Suprapubic skin (tissue), 4 donors: ENCODE data around the gene MCAT. TPM values are rescaled to one million over a fixed set of nuclear protein-coding genes. Genes with fewer than 3 reads are reported as not detected.

ENCODE experiments used
- DNase-seq, 2 donors: peaks; one replicate each; pipeline ENCODE4 v3.0.0-alpha.2; 2019; ENCODE audit warnings: low spot score in 2 of 2
- H3K27ac ChIP-seq: fragments of 200-600 bp; sonication (generic); one replicate; pipeline ENCODE4 v1.5.1; 2019
- H3K27me3 ChIP-seq: fragments of 200-600 bp; sonication (generic); one replicate; pipeline ENCODE4 v1.5.1; 2019
- H3K36me3 ChIP-seq: fragments of 200-600 bp; sonication (generic); one replicate; pipeline ENCODE4 v1.5.1; 2019
- H3K4me1 ChIP-seq: fragments of 200-600 bp; sonication (generic); one replicate; pipeline ENCODE4 v1.5.1; 2019
- H3K4me3 ChIP-seq: fragments of 200-600 bp; sonication (generic); one replicate; pipeline ENCODE4 v1.5.1; 2019; ENCODE audit warnings: mild to moderate bottlenecking
- H3K9me3 ChIP-seq: fragments of 200-600 bp; sonication (generic); one replicate; pipeline ENCODE4 v1.5.1; 2019
- CTCF ChIP-seq, 2 donors: fragments of 200-600 bp in 1 of 2; fragments of 450-650 bp in 1 of 2; sonication (generic) in 1 of 2; IDR thresholded peaks; one replicate each; pipeline ENCODE4 v1.5.1; 2016 to 2019; ENCODE audit warnings: antibody characterized with exemption in 2 of 2, mild to moderate bottlenecking in 1 of 2, moderate library complexity in 1 of 2
- EP300 ChIP-seq: sonication (generic); formaldehyde crosslinking; IDR thresholded peaks from one replicate; pipeline ENCODE4 v1.6.1; 2017; ENCODE audit warnings: antibody characterized with exemption
- POLR2A ChIP-seq, 2 donors: fragments of 450-650 bp; IDR thresholded peaks; one replicate each; pipeline ENCODE4 v1.6.1; 2017; ENCODE audit warnings: antibody characterized with exemption in 2 of 2, mild to moderate bottlenecking in 2 of 2, moderate library complexity in 2 of 2
- POLR2AphosphoS5 ChIP-seq, 3 donors: sonication (generic); formaldehyde crosslinking; IDR thresholded peaks; one replicate each; pipeline ENCODE4 v1.6.1; 2017; ENCODE audit warnings: antibody characterized with exemption in 3 of 3
- WGBS: methylation state at CpG from one replicate; pipeline ENCODE4 v1.1.5; 2018; 5-methylcytosine and 5-hydroxymethylcytosine counted together
- total RNA-seq, 4 donors: library from RNA; depleted of rRNA; stranded (reverse); fragments of >200 nt; gene quantifications; one replicate each; pipeline ENCODE4 v1.1.0, GENCODE V29; 2016

The MCAT gene
- total RNA-seq, 4 donors from 2014 or later, result 21.1 to 38.0 (median 25.2) TPM

DNA sequence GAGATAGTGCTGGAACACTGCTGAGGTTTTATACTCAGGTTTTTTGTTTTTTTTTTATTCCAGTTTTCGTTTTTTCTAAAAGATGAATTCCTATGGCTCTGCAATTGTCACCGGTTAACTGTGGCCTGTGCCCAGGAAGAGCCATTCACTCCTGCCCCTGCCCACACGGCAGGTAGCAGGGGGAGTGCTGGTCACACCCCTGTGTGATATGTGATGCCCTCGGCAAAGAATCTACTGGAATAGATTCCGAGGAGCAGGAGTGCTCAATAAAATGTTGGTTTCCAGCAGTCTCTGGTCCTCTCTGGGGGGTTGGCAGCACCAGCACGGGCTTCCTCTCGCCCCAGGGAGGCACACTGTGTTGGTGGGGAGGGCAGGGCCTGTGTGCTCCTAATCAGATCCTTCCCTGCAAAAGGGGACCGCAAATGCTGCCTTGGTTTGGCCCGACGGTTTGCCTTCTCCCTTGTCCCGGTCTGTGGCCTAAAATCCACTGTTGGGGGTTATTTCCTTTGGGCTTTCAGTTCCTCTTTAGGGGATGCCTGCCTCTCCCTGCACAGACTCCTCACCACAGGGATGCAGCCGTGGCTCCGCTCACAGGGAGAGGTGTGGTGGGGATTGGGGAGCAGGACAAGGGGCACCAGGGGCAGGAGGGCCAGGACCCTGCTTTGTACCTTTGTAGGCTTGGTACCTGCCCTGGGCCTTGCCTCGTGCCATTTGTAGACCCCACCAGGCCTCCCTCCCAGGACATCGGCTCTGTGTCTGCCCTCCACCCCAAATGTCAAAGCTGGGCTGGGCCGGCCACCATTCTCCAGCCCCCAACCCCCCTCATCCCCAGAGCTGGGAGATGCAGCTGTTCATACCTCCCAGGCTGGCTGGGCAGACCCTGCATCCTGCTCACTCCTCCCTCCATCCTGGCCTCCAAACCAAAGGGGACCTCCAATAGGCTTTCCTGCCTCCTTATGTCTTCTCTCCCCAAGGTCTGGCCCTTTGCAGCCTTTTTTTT is 13.5 kb downstream of the MCAT start:
- H3K27ac ChIP-seq, result no peak overlapping the region
- peaks cover 19% of the 10 kb centered on the region for H3K4me1 ChIP-seq
- no peaks in the 10 kb centered on the region for H3K27me3 ChIP-seq
- H3K36me3 ChIP-seq, result peaks cover 30% of the 10 kb centered on the region
- no peak for DNase-seq
- 61% methylated on average over 14 of the region's 16 CpGs for WGBS
- TF ChIP-seq POLR2A (IDR thresholded peaks at IDR 0.05), result no peak
- no peak for TF ChIP-seq POLR2AphosphoS5 (IDR thresholded peaks at IDR 0.05)
- TF ChIP-seq CTCF (IDR thresholded peaks at IDR 0.05), result no peak
- TF ChIP-seq EP300, result no peak
- no peaks in the 10 kb centered on the region for H3K9me3 ChIP-seq
- no peak overlapping the region for H3K4me3 ChIP-seq

- 43% methylated on average over 18 of the region's 20 CpGs for WGBS
- Histone ChIP-seq H3K9me3 (no peaks in the 10 kb centered on the region), H3K36me3 (peaks cover 22% of the 10 kb centered on the region), H3K27ac (no peak overlapping the region), H3K4me3 (no peak overlapping the region), H3K4me1 (peaks cover 19% of the 10 kb centered on the region), H3K27me3 (no peaks in the 10 kb centered on the region)
- no peak for DNase-seq
- no peak for TF ChIP-seq CTCF (IDR thresholded peaks at IDR 0.05)
- no peak for TF ChIP-seq POLR2A (IDR thresholded peaks at IDR 0.05)
- no peak for TF ChIP-seq POLR2AphosphoS5 (IDR thresholded peaks at IDR 0.05)
- TF ChIP-seq EP300, result no peak
These were observed 14.2 kb downstream of the MCAT start for GRCh38 chr22:43128928-43129424.

GRCh38 chr22:43128116-43128515 is 15.1 kb downstream of the MCAT start:
- Histone ChIP-seq H3K36me3 (peaks cover 18% of the 10 kb centered on the region), H3K27me3 (no peaks in the 10 kb centered on the region), H3K9me3 (no peaks in the 10 kb centered on the region), H3K27ac (no peak overlapping the region), H3K4me1 (peaks cover 19% of the 10 kb centered on the region), H3K4me3 (no peak overlapping the region)
- 68% methylated on average over 13 of the region's 13 CpGs for WGBS
- DNase-seq, result no peak
- TF ChIP-seq POLR2A (IDR thresholded peaks at IDR 0.05), result no peak
- no peak for TF ChIP-seq POLR2AphosphoS5 (IDR thresholded peaks at IDR 0.05)
- TF ChIP-seq EP300, result no peak
- TF ChIP-seq CTCF (IDR thresholded peaks at IDR 0.05), result no peak

DNA sequence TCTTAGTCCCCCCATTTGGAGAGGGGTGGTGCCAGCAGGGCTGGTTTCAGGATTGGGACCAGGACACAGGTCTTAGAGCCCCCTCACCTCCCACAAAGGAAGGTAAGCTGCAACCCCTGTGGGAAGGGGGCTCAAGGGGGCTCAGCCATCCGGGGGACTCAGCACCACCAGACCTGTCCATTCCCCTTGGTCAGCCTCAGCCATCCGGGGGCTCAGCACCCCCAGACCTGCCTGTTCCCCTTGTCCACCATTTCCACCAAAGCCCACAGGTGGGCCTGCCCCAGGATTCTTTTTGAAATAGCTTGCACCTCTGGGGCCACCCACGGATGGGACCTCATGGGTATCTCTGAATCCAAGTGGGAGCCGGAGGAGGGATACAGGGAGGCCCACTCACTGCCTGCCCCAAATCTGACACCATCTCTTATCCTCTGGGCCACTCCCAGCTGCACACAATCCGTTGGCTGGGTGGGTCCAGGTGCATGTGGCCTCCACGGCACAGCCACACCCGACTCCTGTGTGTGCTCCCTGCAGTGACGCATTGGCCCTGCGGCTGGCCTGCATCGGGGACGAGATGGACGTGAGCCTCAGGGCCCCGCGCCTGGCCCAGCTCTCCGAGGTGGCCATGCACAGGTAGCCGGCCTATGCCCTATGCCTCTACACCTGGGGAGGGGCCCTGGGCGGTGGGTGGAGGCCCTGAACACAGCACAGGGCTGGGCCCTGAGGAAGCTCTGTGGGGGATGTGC is 15.9 kb downstream of the MCAT start:
- H3K27ac ChIP-seq, result no peak overlapping the region
- no peak for DNase-seq
- no peak for TF ChIP-seq CTCF (IDR thresholded peaks at IDR 0.05)
- no peak for TF ChIP-seq EP300
- TF ChIP-seq POLR2A (IDR thresholded peaks at IDR 0.05), result no peak
- TF ChIP-seq POLR2AphosphoS5 (IDR thresholded peaks at IDR 0.05), result no peak
- H3K4me3 ChIP-seq, result no peak overlapping the region
- no peaks in the 10 kb centered on the region for H3K9me3 ChIP-seq
- H3K27me3 ChIP-seq, result no peaks in the 10 kb centered on the region
- peaks cover 19% of the 10 kb centered on the region for H3K4me1 ChIP-seq
- no CpG with 5 or more reads among the region's 17 CpGs for WGBS
- H3K36me3 ChIP-seq, result peaks cover 10% of the 10 kb centered on the region
